Measurements from ENCODE around the gene RASGRP1.

Gene RASGRP1

GRCh38 chr15:38559636-38560307, 4.8 kb downstream of the RASGRP1 start:
- DNase-seq (ENCODE audit: low read depth in 1 of 2, low spot score in 1 of 2): no peak
- no peak overlapping the region for H3K4me3 ChIP-seq (replicated peaks; ENCODE audit: insufficient read depth, low read length)
- peaks cover 2% of the 10 kb centered on the region for H3K27me3 ChIP-seq (ENCODE audit: insufficient read depth, poor library complexity, severe bottlenecking)
- TF ChIP-seq CTCF (IDR thresholded peaks at IDR 0.05; ENCODE audit: insufficient read depth, low read length) (no peak), REST (IDR thresholded peaks at IDR 0.05; ENCODE audit: insufficient replicate concordance, low read depth) (no peak), POLR2AphosphoS5 (IDR thresholded peaks at IDR 0.05; ENCODE audit: low read depth) (no peak), GABPA (IDR thresholded peaks at IDR 0.05; ENCODE audit: low read depth) (no peak), SPI1 (IDR thresholded peaks at IDR 0.05; ENCODE audit: borderline replicate concordance, low read depth) (no peak)
- no peak overlapping the region for H3K27ac ChIP-seq (replicated peaks)

GRCh38 chr15:38559131-38559530, 5.5 kb downstream of the RASGRP1 start:
- no peak overlapping the region for H3K4me3 ChIP-seq (replicated peaks; ENCODE audit: insufficient read depth, low read length)
- no peak for DNase-seq (ENCODE audit: low read depth in 1 of 2, low spot score in 1 of 2)
- TF ChIP-seq SPI1 (IDR thresholded peaks at IDR 0.05; ENCODE audit: borderline replicate concordance, low read depth) (no peak), REST (IDR thresholded peaks at IDR 0.05; ENCODE audit: insufficient replicate concordance, low read depth) (no peak), GABPA (IDR thresholded peaks at IDR 0.05; ENCODE audit: low read depth) (no peak)

GRCh38 chr15:38558372-38559059, 6.1 kb downstream of the RASGRP1 start:
- DNase-seq (ENCODE audit: low read depth in 1 of 2, low spot score in 1 of 2): no peak
- TF ChIP-seq REST (IDR thresholded peaks at IDR 0.05; ENCODE audit: insufficient replicate concordance, low read depth) (no peak), SPI1 (IDR thresholded peaks at IDR 0.05; ENCODE audit: borderline replicate concordance, low read depth) (no peak), CTCF (IDR thresholded peaks at IDR 0.05; ENCODE audit: insufficient read depth, low read length) (no peak), GABPA (IDR thresholded peaks at IDR 0.05; ENCODE audit: low read depth) (no peak), POLR2AphosphoS5 (IDR thresholded peaks at IDR 0.05; ENCODE audit: low read depth) (no peak)
- no peak overlapping the region for H3K4me3 ChIP-seq (replicated peaks; ENCODE audit: insufficient read depth, low read length)
- H3K27ac ChIP-seq (replicated peaks): no peak overlapping the region
- H3K27me3 ChIP-seq (ENCODE audit: insufficient read depth, poor library complexity, severe bottlenecking): peaks cover 2% of the 10 kb centered on the region

More at GRCh38 chr15:38559131-38559530, 5.5 kb downstream of the RASGRP1 start:
- Histone ChIP-seq H3K27ac (replicated peaks) (no peak overlapping the region), H3K27me3 (ENCODE audit: insufficient read depth, poor library complexity, severe bottlenecking) (peaks cover 2% of the 10 kb centered on the region)

Measured in HL-60 (cell line).